Sigmoid colon (tissue), 4 donors: ENCODE measurements around the gene KCNJ5.

Source experiments
- CTCF ChIP-seq, 4 experiments: fragments of 450-650 bp in 3 of 4; fragments of 200-600 bp in 1 of 4; IDR thresholded peaks; one replicate each; pipeline ENCODE4 v1.5.1; 2016 to 2019; ENCODE audit warnings: antibody characterized with exemption in 4 of 4, mild to moderate bottlenecking in 3 of 4, moderate library complexity in 2 of 4
- EP300 ChIP-seq, 4 donors: sonication (generic); formaldehyde crosslinking; IDR thresholded peaks; one replicate each; pipeline ENCODE4 v1.6.1; 2017; ENCODE audit warnings: antibody characterized with exemption in 4 of 4
- POLR2A ChIP-seq, 2 donors: fragments of 450-650 bp; IDR thresholded peaks; one replicate each; pipeline ENCODE4 v1.6.1; 2016; ENCODE audit warnings: antibody characterized with exemption in 2 of 2, mild to moderate bottlenecking in 2 of 2, moderate library complexity in 2 of 2
- POLR2AphosphoS5 ChIP-seq, 4 donors: sonication (generic); formaldehyde crosslinking; IDR thresholded peaks; one replicate each; pipeline ENCODE4 v1.6.1; 2017; ENCODE audit warnings: antibody characterized with exemption in 4 of 4

GRCh38 chr11:128896356-128896755, 5.2 kb downstream of the KCNJ5 start:
- TF ChIP-seq CTCF (IDR thresholded peaks at IDR 0.05) (no peak), POLR2AphosphoS5 (IDR thresholded peaks at IDR 0.05) (no peak), POLR2A (IDR thresholded peaks at IDR 0.05) (no peak), EP300 (IDR thresholded peaks at IDR 0.05) (no peak)
